DND-41 (cell line): Measurements from ENCODE around the gene UFD1.
"Not testable (repeated sequence)": the region's sequence is repeated elsewhere in the genome, so short reads cannot be mapped to it uniquely, and the experiment has no call there.

Source experiments
- ATAC-seq: fragments of 200-7000 bp; cut with Tn5 transposase; 3 replicates; pipeline ENCODE4 v1.9.1; 2021; ENCODE audit warnings: low read depth; ENCODE audit not compliant: insufficient read depth
- DNase-seq: peaks from one replicate; pipeline ENCODE4 v3.0.0-alpha.2; 2020
- H2AFZ ChIP-seq: 2 replicates; pipeline ENCODE4 v1.6.0; 2012; ENCODE audit warnings: low read depth, low read length
- H3K27ac ChIP-seq: 2 replicates; pipeline ENCODE4 v1.5.1; 2012; ENCODE audit warnings: low read length, inconsistent platforms
- H3K27me3 ChIP-seq: fragments of 200-600 bp; sonication (generic); 2 replicates; pipeline ENCODE4 v1.6.0; 2012; ENCODE audit warnings: low read length, mild to moderate bottlenecking, inconsistent platforms; ENCODE audit not compliant: insufficient read depth, poor library complexity
- H3K36me3 ChIP-seq: 2 replicates; pipeline ENCODE4 v1.5.1; 2012; ENCODE audit warnings: low read length, inconsistent platforms; ENCODE audit not compliant: insufficient read depth
- H3K4me1 ChIP-seq: 2 replicates; pipeline ENCODE4 v1.5.1; 2012; ENCODE audit warnings: mild to moderate bottlenecking, low read length; ENCODE audit not compliant: insufficient read depth
- H3K4me2 ChIP-seq: 2 replicates; pipeline ENCODE4 v1.6.0; 2012; ENCODE audit warnings: mild to moderate bottlenecking, moderate library complexity, low read length, inconsistent platforms; ENCODE audit not compliant: insufficient read depth
- H3K4me3 ChIP-seq, 2 experiments: fragments of 200-600 bp in 1 of 2; shearing (Covaris generic) in 1 of 2; 2 replicates each; pipeline ENCODE4 v1.5.1; 2012 to 2016; ENCODE audit warnings: inconsistent platforms in 2 of 2, low read length in 2 of 2, mild to moderate bottlenecking in 2 of 2, low read depth in 1 of 2, moderate library complexity in 1 of 2
- H3K79me2 ChIP-seq: 2 replicates; pipeline ENCODE4 v1.6.0; 2012; ENCODE audit warnings: low read length, inconsistent platforms; ENCODE audit not compliant: insufficient read depth
- H3K9ac ChIP-seq: 2 replicates; pipeline ENCODE4 v1.6.0; 2012; ENCODE audit warnings: low read depth, mild to moderate bottlenecking, inconsistent platforms, low read length, moderate library complexity
- H3K9me3 ChIP-seq: 2 replicates; pipeline ENCODE4 v1.5.1; 2012; ENCODE audit warnings: low read length, moderate library complexity, mild to moderate bottlenecking, inconsistent platforms; ENCODE audit not compliant: insufficient read depth, severe bottlenecking
- H4K20me1 ChIP-seq: 2 replicates; pipeline ENCODE4 v1.6.0; 2012; ENCODE audit warnings: low read length; ENCODE audit not compliant: insufficient read depth
- CTCF ChIP-seq: IDR thresholded peaks from 2 replicates; pipeline ENCODE4 v1.5.1; 2012; ENCODE audit warnings: borderline replicate concordance, low read length, moderate library complexity, mild to moderate bottlenecking; ENCODE audit not compliant: poor library complexity, severe bottlenecking; ENCODE audit errors: extremely low read depth
- EZH2 ChIP-seq: IDR thresholded peaks from 3 replicates; pipeline ENCODE4 v1.6.1; 2012; ENCODE audit warnings: borderline replicate concordance, low read depth, mild to moderate bottlenecking, moderate library complexity, low read length, inconsistent platforms; ENCODE audit not compliant: severe bottlenecking

UFD1 gene

GRCh38 chr22:19442166-19442565 is 36.8 kb downstream of the UFD1 start:
- H3K4me2 ChIP-seq, result no peak overlapping the region
- peaks cover 84% of the 10 kb centered on the region for H3K79me2 ChIP-seq
- DNase-seq (no peak), ATAC-seq (no peak)
- no peak overlapping the region for H2AFZ ChIP-seq
- peaks cover 42% of the 10 kb centered on the region for H4K20me1 ChIP-seq
- no peak overlapping the region for H3K27ac ChIP-seq
- H3K27me3 ChIP-seq, result no peaks in the 10 kb centered on the region
- no peaks in the 10 kb centered on the region for H3K9me3 ChIP-seq
- H3K4me3 ChIP-seq, result no peak overlapping the region
- H3K36me3 ChIP-seq, result peaks cover 54% of the 10 kb centered on the region
- peaks cover 34% of the 10 kb centered on the region for H3K4me1 ChIP-seq
- no peak overlapping the region for H3K9ac ChIP-seq
- no peak for TF ChIP-seq EZH2
- no peak for TF ChIP-seq CTCF

- H3K36me3 ChIP-seq, result peaks cover 57% of the 10 kb centered on the region
- H2AFZ ChIP-seq, result no peak overlapping the region
- peaks cover 38% of the 10 kb centered on the region for H4K20me1 ChIP-seq
- no peak for TF ChIP-seq EZH2
- no peak for TF ChIP-seq CTCF
- H3K79me2 ChIP-seq, result peaks cover 70% of the 10 kb centered on the region
- no peak overlapping the region for H3K4me2 ChIP-seq
- H3K27me3 ChIP-seq, result no peaks in the 10 kb centered on the region
- DNase-seq (no peak), ATAC-seq (0 out of 3 replicates have a peak, but pooled peaks have one; percentile 22)
- peaks cover 20% of the 10 kb centered on the region for H3K4me1 ChIP-seq
- H3K4me3 ChIP-seq, result no peak overlapping the region
- H3K27ac ChIP-seq, result no peak overlapping the region
- no peaks in the 10 kb centered on the region for H3K9me3 ChIP-seq
- H3K9ac ChIP-seq, result no peak overlapping the region
Measured at GRCh38 chr22:19440411-19441195, 38.4 kb downstream of the UFD1 start.

- Histone ChIP-seq H3K9ac (no peak overlapping the region), H3K36me3 (peaks cover 48% of the 10 kb centered on the region), H3K9me3 (no peaks in the 10 kb centered on the region), H3K4me1 (peaks cover 7% of the 10 kb centered on the region), H3K27me3 (no peaks in the 10 kb centered on the region), H3K79me2 (peaks cover 58% of the 10 kb centered on the region), H3K27ac (no peak overlapping the region), H3K4me2 (no peak overlapping the region), H4K20me1 (peaks cover 27% of the 10 kb centered on the region; the same call in 1 of the 2 replicates), H3K4me3 (no peak overlapping the region), H2AFZ (no peak overlapping the region)
- ATAC-seq (no peak), DNase-seq (no peak)
- TF ChIP-seq CTCF (no peak), EZH2 (no peak)
Measured at GRCh38 chr22:19438298-19438697, 40.7 kb downstream of the UFD1 start.

GRCh38 chr22:19436444-19437161 is 42.4 kb downstream of the UFD1 start:
- Histone ChIP-seq H3K36me3 (peaks cover 33% of the 10 kb centered on the region), H3K79me2 (peaks cover 51% of the 10 kb centered on the region), H4K20me1 (peaks cover 20% of the 10 kb centered on the region; the same call in 1 of the 2 replicates), H3K4me1 (peaks cover 16% of the 10 kb centered on the region)
- not testable (repeated sequence) for H3K27ac ChIP-seq, H3K4me3 ChIP-seq, DNase-seq, H3K27me3 ChIP-seq, ATAC-seq, H3K4me2 ChIP-seq, H2AFZ ChIP-seq, H3K9me3 ChIP-seq, H3K9ac ChIP-seq
